Measurements from ENCODE around the gene HCFC1R1.

DNA sequence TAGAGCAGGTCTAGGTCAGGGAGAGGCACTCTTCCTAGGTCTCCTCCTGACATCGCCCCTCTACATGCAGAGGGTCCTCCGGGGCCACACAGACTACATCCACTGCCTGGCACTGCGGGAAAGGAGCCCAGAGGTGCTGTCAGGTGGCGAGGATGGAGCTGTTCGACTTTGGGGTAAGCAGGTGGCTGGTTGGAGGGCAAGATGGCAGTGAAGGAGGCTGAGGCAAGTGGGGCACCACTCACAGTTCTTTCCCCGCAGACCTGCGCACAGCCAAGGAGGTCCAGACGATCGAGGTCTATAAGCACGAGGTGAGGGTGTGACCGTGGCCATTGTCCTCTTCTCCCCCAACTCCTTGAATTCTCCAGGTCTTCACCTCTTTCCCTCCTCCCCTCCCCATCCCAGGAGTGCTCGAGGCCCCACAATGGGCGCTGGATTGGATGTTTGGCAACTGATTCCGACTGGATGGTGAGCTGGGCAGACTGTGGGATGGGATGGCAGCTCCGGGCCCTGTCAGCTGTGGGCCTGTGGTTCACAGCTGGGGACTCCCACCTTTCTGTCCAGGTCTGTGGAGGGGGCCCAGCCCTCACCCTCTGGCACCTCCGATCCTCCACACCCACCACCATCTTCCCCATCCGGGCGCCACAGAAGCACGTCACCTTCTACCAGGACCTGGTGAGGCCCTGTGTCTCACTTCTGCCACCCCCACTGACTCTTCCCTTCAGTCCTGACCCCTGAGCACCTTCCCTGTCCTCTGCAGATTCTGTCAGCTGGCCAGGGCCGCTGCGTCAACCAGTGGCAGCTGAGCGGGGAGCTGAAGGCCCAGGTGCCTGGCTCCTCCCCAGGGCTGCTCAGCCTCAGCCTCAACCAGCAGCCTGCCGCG, 3.1 kb upstream of the HCFC1R1 start:
- TF ChIP-seq, protein P1, sequence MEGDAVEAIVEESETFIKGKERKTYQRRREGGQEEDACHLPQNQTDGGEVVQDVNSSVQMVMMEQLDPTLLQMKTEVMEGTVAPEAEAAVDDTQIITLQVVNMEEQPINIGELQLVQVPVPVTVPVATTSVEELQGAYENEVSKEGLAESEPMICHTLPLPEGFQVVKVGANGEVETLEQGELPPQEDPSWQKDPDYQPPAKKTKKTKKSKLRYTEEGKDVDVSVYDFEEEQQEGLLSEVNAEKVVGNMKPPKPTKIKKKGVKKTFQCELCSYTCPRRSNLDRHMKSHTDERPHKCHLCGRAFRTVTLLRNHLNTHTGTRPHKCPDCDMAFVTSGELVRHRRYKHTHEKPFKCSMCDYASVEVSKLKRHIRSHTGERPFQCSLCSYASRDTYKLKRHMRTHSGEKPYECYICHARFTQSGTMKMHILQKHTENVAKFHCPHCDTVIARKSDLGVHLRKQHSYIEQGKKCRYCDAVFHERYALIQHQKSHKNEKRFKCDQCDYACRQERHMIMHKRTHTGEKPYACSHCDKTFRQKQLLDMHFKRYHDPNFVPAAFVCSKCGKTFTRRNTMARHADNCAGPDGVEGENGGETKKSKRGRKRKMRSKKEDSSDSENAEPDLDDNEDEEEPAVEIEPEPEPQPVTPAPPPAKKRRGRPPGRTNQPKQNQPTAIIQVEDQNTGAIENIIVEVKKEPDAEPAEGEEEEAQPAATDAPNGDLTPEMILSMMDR (IDR thresholded peaks at IDR 0.05 in 4 of 5, conservative IDR thresholded peaks at IDR 0.05 in 1 of 5), result no peak
- TF ChIP-seq POLR2A (IDR thresholded peaks at IDR 0.05), result no peak

Measured in gastrocnemius medialis (tissue), 4 donors.